Skeletal muscle tissue (tissue), 4 donors: Measurements from ENCODE around the gene CRTAC1. TPM values are rescaled to one million over a fixed set of nuclear protein-coding genes. Genes with fewer than 3 reads are reported as not detected.
A peak's percentile ranks its signal among the peaks of the same experiment; 100 is the strongest.

Experiments
- H3K27ac ChIP-seq: one replicate; pipeline ENCODE4 v1.7.0; 2013; ENCODE audit warnings: mild to moderate bottlenecking, low read depth, low read length, inconsistent platforms
- H3K27me3 ChIP-seq, 3 donors: one replicate each; pipeline ENCODE4 v1.7.0; 2013; ENCODE audit warnings: low read length in 3 of 3; ENCODE audit not compliant: control insufficient read depth in 3 of 3, insufficient read depth in 3 of 3
- H3K36me3 ChIP-seq, 3 donors: one replicate each; pipeline ENCODE4 v1.7.0; 2013; ENCODE audit warnings: low read length in 3 of 3; ENCODE audit not compliant: control insufficient read depth in 3 of 3, insufficient read depth in 3 of 3
- H3K4me1 ChIP-seq, 3 donors: one replicate each; pipeline ENCODE4 v1.7.0; 2013; ENCODE audit warnings: low read length in 3 of 3, mild to moderate bottlenecking in 3 of 3; ENCODE audit not compliant: control insufficient read depth in 3 of 3, insufficient read depth in 3 of 3
- H3K4me3 ChIP-seq, 3 donors: one replicate each; pipeline ENCODE4 v1.7.0; 2013; ENCODE audit warnings: low read length in 3 of 3
- H3K9ac ChIP-seq, 3 donors: one replicate each; pipeline ENCODE4 v1.7.0; 2013; ENCODE audit warnings: low read length in 3 of 3, mild to moderate bottlenecking in 3 of 3, moderate library complexity in 2 of 3, low read depth in 1 of 3
- H3K9me3 ChIP-seq, 3 donors: one replicate each; pipeline ENCODE4 v1.7.0; 2013; ENCODE audit warnings: low read length in 3 of 3; ENCODE audit not compliant: control insufficient read depth in 3 of 3
- total RNA-seq: library from RNA; depleted of rRNA; stranded (reverse); fragments of >200 nt; gene quantifications from one replicate; pipeline ENCODE4 v1.2.3, GENCODE V29; 2014
- donor health status: Osteomylitis.

Gene CRTAC1
- total RNA-seq, 1 donor from 2014 or later = 0.52 TPM

DNA sequence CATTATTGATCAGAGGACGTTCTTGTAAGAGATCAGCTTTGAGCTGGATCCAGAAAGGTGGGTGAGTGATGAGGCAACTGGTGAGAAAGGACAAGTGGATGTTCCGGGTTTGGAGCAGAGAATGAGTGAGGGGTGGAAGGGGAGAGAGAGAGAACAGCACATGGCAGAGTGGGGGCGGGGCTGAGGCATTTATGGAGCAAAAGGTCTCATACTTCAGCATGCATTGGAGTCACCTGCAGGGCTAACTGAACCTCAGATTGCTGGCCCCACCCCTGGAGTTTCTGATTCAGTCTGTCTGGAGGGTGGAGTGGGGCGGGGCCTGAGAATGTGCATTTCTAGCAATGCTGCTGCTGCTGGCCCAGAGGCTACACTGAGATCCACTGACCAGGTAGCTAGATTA is 109.6 kb downstream of the CRTAC1 start:
- Histone ChIP-seq H3K4me1 (peaks cover 0 to 20% (median 16%) of the 10 kb centered on the region in 3 donors), H3K9me3 (no peaks in the 10 kb centered on the region), H3K36me3 (no peaks in the 10 kb centered on the region), H3K9ac (no peak overlapping the region), H3K27ac (no peak overlapping the region), H3K4me3 (no peak overlapping the region), H3K27me3 (peaks cover 3 to 49% (median 29%) of the 10 kb centered on the region in 3 donors)

GRCh38 chr10:97919012-97919411 is 111.4 kb downstream of the CRTAC1 start:
- peaks cover 4 to 24% (median 23%) of the 10 kb centered on the region in 3 donors for H3K4me1 ChIP-seq
- H3K9me3 ChIP-seq = no peaks in the 10 kb centered on the region
- H3K27me3 ChIP-seq = peaks cover 5 to 43% (median 22%) of the 10 kb centered on the region in 3 donors
- H3K36me3 ChIP-seq = no peaks in the 10 kb centered on the region
- H3K4me3 ChIP-seq = no peak overlapping the region
- H3K27ac ChIP-seq = no peak overlapping the region
- H3K9ac ChIP-seq = no peak overlapping the region

GRCh38 chr10:97916586-97916985 is 113.8 kb downstream of the CRTAC1 start:
- Histone ChIP-seq H3K4me3 (no peak overlapping the region), H3K27me3 (peaks cover 3 to 39% (median 13%) of the 10 kb centered on the region in 3 donors), H3K9ac (no peak overlapping the region), H3K9me3 (no peaks in the 10 kb centered on the region), H3K4me1 (peaks cover 4 to 16% (median 13%) of the 10 kb centered on the region in 3 donors), H3K36me3 (no peaks in the 10 kb centered on the region), H3K27ac (no peak overlapping the region)

DNA sequence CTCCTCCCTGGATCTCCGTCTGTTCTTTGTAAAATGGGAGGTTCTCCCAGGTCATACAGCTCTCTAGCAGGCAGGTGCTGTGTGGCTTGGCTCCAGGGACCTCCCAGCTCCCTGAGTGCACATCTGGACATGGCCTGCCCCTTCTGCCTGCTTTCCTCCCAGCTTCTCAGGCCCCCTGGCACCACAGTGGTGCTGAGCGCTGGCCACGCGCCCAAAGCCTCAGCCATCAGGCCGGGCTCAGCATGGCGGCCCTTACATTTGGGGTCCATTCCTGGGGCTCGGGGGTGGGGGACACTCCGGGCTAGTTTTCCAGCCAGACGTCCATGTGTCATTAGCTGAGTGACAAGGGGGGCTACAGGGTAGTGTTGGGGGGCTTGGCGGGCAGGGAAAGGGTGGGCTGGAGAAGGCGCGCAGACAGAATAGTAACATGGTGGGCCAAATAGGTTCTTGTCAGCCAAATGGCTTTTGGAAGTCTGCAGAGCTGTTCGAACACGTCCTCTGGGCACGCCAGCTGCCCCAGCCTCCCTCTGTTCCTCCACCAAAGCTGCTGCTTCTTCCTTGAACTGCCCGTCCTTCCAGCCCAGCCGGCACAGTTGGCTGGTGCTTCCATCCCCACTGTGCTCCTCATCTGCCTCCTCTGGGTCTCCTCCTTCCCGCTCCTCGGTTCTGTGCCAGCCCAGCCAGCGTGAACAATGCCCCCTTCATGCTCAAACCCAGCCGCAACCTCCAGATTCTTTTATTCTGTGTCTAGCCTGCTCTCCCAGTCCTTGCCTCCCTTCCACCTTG is 114.9 kb downstream of the CRTAC1 start:
- H3K9ac ChIP-seq = no peak overlapping the region
- H3K9me3 ChIP-seq = no peaks in the 10 kb centered on the region
- H3K4me1 ChIP-seq = peaks cover 4 to 16% (median 9%) of the 10 kb centered on the region in 3 donors
- peaks cover 3 to 34% (median 17%) of the 10 kb centered on the region in 3 donors for H3K27me3 ChIP-seq
- H3K36me3 ChIP-seq = no peaks in the 10 kb centered on the region
- no peak overlapping the region for H3K27ac ChIP-seq
- H3K4me3 ChIP-seq = no peak overlapping the region

GRCh38 chr10:97914837-97915211 is 115.6 kb downstream of the CRTAC1 start:
- Histone ChIP-seq H3K9me3 (no peaks in the 10 kb centered on the region), H3K27ac (no peak overlapping the region), H3K27me3 (peaks cover 3 to 27% (median 18%) of the 10 kb centered on the region in 3 donors), H3K4me3 (no peak overlapping the region), H3K9ac (peak overlapping the region in 1 of 3 donors; percentile 40), H3K36me3 (no peaks in the 10 kb centered on the region), H3K4me1 (peaks cover 4 to 16% (median 9%) of the 10 kb centered on the region in 3 donors)

- Histone ChIP-seq H3K4me3 (no peak overlapping the region), H3K27me3 (peaks cover 3 to 27% (median 18%) of the 10 kb centered on the region in 3 donors), H3K27ac (no peak overlapping the region), H3K9me3 (no peaks in the 10 kb centered on the region), H3K36me3 (no peaks in the 10 kb centered on the region), H3K9ac (peak overlapping the region in 1 of 3 donors; percentile 40), H3K4me1 (peaks cover 4 to 16% (median 9%) of the 10 kb centered on the region in 3 donors)
These were observed 116.1 kb downstream of the CRTAC1 start for GRCh38 chr10:97914171-97914836.

GRCh38 chr10:97913614-97914013 is 116.8 kb downstream of the CRTAC1 start:
- H3K9me3 ChIP-seq = no peaks in the 10 kb centered on the region
- no peak overlapping the region for H3K27ac ChIP-seq
- no peak overlapping the region for H3K9ac ChIP-seq
- H3K36me3 ChIP-seq = no peaks in the 10 kb centered on the region
- peaks cover 3 to 27% (median 14%) of the 10 kb centered on the region in 3 donors for H3K27me3 ChIP-seq
- peaks cover 4 to 16% (median 9%) of the 10 kb centered on the region in 3 donors for H3K4me1 ChIP-seq
- no peak overlapping the region for H3K4me3 ChIP-seq

- Histone ChIP-seq H3K27ac (no peak overlapping the region), H3K4me3 (no peak overlapping the region), H3K27me3 (peaks cover 3 to 27% (median 14%) of the 10 kb centered on the region in 3 donors), H3K9ac (no peak overlapping the region), H3K9me3 (no peaks in the 10 kb centered on the region), H3K4me1 (peaks cover 4 to 16% (median 9%) of the 10 kb centered on the region in 3 donors), H3K36me3 (no peaks in the 10 kb centered on the region)
These were observed 117.2 kb downstream of the CRTAC1 start for GRCh38 chr10:97913193-97913592.

DNA sequence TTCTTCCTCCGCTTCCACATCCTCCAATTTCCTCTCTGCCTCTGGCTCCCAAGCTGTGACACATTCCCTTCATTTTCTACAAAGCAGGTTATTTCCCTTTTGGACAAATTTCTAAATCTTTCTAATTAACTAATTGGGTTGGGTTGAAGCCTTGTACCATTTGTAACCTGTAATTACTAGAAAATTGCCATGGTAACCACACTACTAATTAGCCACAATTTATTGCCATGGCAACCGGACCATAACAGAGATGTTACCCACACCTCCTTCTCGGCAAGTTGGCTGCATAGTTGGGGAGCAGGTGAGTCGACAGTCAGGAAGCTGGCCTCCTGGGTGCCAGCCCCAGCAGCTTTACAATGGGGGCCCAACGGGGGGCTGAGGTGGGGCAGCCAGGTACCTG is 119.2 kb downstream of the CRTAC1 start:
- no peak overlapping the region for H3K9ac ChIP-seq
- peaks cover 4 to 8% (median 4%) of the 10 kb centered on the region in 3 donors for H3K4me1 ChIP-seq
- H3K27ac ChIP-seq = no peak overlapping the region
- no peaks in the 10 kb centered on the region for H3K9me3 ChIP-seq
- peaks cover 3 to 22% (median 20%) of the 10 kb centered on the region in 3 donors for H3K27me3 ChIP-seq
- no peaks in the 10 kb centered on the region for H3K36me3 ChIP-seq
- no peak overlapping the region for H3K4me3 ChIP-seq

DNA sequence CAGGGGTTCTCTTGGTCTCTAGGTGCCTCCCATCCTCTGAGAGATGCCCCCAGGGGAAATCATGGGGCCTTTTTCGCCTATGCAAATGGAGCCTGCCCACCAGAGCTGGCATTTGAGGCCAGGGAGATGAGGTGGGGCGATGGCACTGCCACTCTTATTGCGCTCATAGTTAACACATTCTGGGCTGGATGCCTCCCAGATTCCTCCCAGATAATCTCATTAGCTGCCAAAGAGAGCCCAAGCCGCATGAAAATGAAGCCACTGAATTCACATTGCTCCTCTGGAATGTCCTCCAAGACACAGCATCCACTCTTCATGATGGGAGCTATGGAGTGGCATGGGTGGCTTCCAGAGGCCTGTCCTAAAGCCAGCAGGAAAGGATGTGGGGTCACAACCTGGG is 119.8 kb downstream of the CRTAC1 start:
- no peak overlapping the region for H3K9ac ChIP-seq
- H3K4me3 ChIP-seq = no peak overlapping the region
- H3K9me3 ChIP-seq = no peaks in the 10 kb centered on the region
- no peaks in the 10 kb centered on the region for H3K36me3 ChIP-seq
- H3K27me3 ChIP-seq = peaks cover 6 to 24% (median 20%) of the 10 kb centered on the region in 3 donors
- H3K27ac ChIP-seq = no peak overlapping the region
- H3K4me1 ChIP-seq = peaks cover 4 to 7% (median 4%) of the 10 kb centered on the region in 3 donors
